H1 (cell line): ENCODE results near the gene FAM83G. TPM values are rescaled to one million over a fixed set of nuclear protein-coding genes. Genes with fewer than 3 reads are reported as not detected.

Source experiments
- BACH1 ChIP-seq: IDR thresholded peaks from 2 replicates; pipeline ENCODE4 v1.6.1; 2012; ENCODE audit warnings: low read length, improper control_type of control experiment
- SIX5 ChIP-seq: IDR thresholded peaks from 2 replicates; pipeline ENCODE4 v1.6.1; 2011; ENCODE audit warnings: mild to moderate bottlenecking, low read depth, low read length
- polyA plus RNA-seq, 7 experiments: library from polyadenylated mRNA; depleted of rRNA in 3 of 7; stranded (reverse) in 5 of 7; unstranded in 2 of 7; fragments of >200 nt in 5 of 7; fragments of 200-250 nt in 2 of 7; gene quantifications; 1 replicate in 5 of 7; 2 replicates in 1 of 7; 4 replicates in 1 of 7; pipeline versions ENCODE4 v1.2.1 to v1.2.3, GENCODE V29; 2011 to 2013; ENCODE audit warnings: missing spikeins in 2 of 7, mixed read lengths in 2 of 7
- total RNA-seq: library from RNA; stranded (reverse); fragmentation: NEBNext Ultra II Directional; extraction: Animal tissue kit (Norgen Biotek cat#: 25700); gene quantifications from 2 replicates; pipeline ENCODE4 v1.2.1, GENCODE V29; 2021

Gene FAM83G
- total and polyA plus RNA-seq, 2 of the 8 experiments (the other 6 are each of a cell fraction or from before 2014, with no cell fraction given): 15.4 to 29.0 TPM

- no peak for TF ChIP-seq BACH1
- TF ChIP-seq SIX5: no peak
Measured at GRCh38 chr17:19014628-19015215, 10.2 kb upstream of the FAM83G start (continued).
